ENCODE data around the gene CNTRL. TPM values are rescaled to one million over a fixed set of nuclear protein-coding genes. Genes with fewer than 3 reads are reported as not detected.
"Not testable (repeated sequence)": the region's sequence is repeated elsewhere in the genome, so short reads cannot be mapped to it uniquely, and the experiment has no call there.

The CNTRL gene
- total and polyA plus RNA-seq, 2 experiments from 2014 or later: 3.4 to 7.9 TPM

- no peak overlapping the region for H3K4me2 ChIP-seq
- H3K36me3 ChIP-seq (replicated peaks; ENCODE audit: insufficient read depth, low read depth): no peaks in the 10 kb centered on the region
- no peak overlapping the region for H2AFZ ChIP-seq
- no peak for TF ChIP-seq EZH2 (IDR thresholded peaks at IDR 0.05; ENCODE audit: borderline replicate concordance)
- no peak for TF ChIP-seq EZH2phosphoT487 (IDR thresholded peaks at IDR 0.05; ENCODE audit: low read depth, severe bottlenecking, unreplicated experiment)
- TF ChIP-seq CTCF (IDR thresholded peaks at IDR 0.05; ENCODE audit: poor library complexity): no peak
- H4K20me1 ChIP-seq (ENCODE audit: insufficient read depth, poor library complexity, severe bottlenecking): no peaks in the 10 kb centered on the region
- H3K27me3 ChIP-seq: no peaks in the 10 kb centered on the region
- no peak for DNase-seq (ENCODE audit: low spot score)
- H3K9me2 ChIP-seq (replicated peaks; ENCODE audit: insufficient read depth): no peaks in the 10 kb centered on the region
- H3K9me3 ChIP-seq (ENCODE audit: low read depth): no peaks in the 10 kb centered on the region
- H3K4me3 ChIP-seq: no peak overlapping the region
- H3K79me2 ChIP-seq: no peaks in the 10 kb centered on the region
- no peak overlapping the region for H3K27ac ChIP-seq
- no peaks in the 10 kb centered on the region for H3K4me1 ChIP-seq (ENCODE audit: insufficient read depth)
Observed at GRCh38 chr9:121095057-121095456, 20.3 kb downstream of the CNTRL start.

GRCh38 chr9:121098567-121099198, 23.9 kb downstream of the CNTRL start:
- 95% methylated on average over 5 of the region's 5 CpGs for WGBS (ENCODE audit: low lambda C conversion rate, missing lambda C conversion rate)
- DNase-seq (ENCODE audit: low spot score): no peak
- no peak overlapping the region for H2AFZ ChIP-seq

GRCh38 chr9:121104054-121104453, 29.3 kb downstream of the CNTRL start:
- 95% methylated on average over 5 of the region's 5 CpGs for WGBS (ENCODE audit: low lambda C conversion rate, missing lambda C conversion rate)
- not testable (repeated sequence) for H3K27me3 ChIP-seq; H4K20me1 ChIP-seq (ENCODE audit: insufficient read depth, poor library complexity, severe bottlenecking); H3K4me2 ChIP-seq; H3K9me3 ChIP-seq (ENCODE audit: low read depth); H3K4me1 ChIP-seq (ENCODE audit: insufficient read depth); H3K27ac ChIP-seq; DNase-seq (ENCODE audit: low spot score); H3K79me2 ChIP-seq; H3K4me3 ChIP-seq; H2AFZ ChIP-seq; H3K36me3 ChIP-seq (replicated peaks; ENCODE audit: insufficient read depth, low read depth); H3K9me2 ChIP-seq (replicated peaks; ENCODE audit: insufficient read depth)

More at GRCh38 chr9:121098567-121099198, 23.9 kb downstream of the CNTRL start:
- TF ChIP-seq EZH2 (IDR thresholded peaks at IDR 0.05; ENCODE audit: borderline replicate concordance): no peak
- no peak for TF ChIP-seq CTCF (IDR thresholded peaks at IDR 0.05; ENCODE audit: poor library complexity)
- no peak for TF ChIP-seq EZH2phosphoT487 (IDR thresholded peaks at IDR 0.05; ENCODE audit: low read depth, severe bottlenecking, unreplicated experiment)
- H3K27me3 ChIP-seq: no peaks in the 10 kb centered on the region
- H4K20me1 ChIP-seq (ENCODE audit: insufficient read depth, poor library complexity, severe bottlenecking): no peaks in the 10 kb centered on the region
- H3K9me2 ChIP-seq (replicated peaks; ENCODE audit: insufficient read depth): no peaks in the 10 kb centered on the region
- no peak overlapping the region for H3K4me2 ChIP-seq
- H3K27ac ChIP-seq: no peak overlapping the region
- H3K36me3 ChIP-seq (replicated peaks; ENCODE audit: insufficient read depth, low read depth): no peaks in the 10 kb centered on the region
- no peaks in the 10 kb centered on the region for H3K9me3 ChIP-seq (ENCODE audit: low read depth)
- no peaks in the 10 kb centered on the region for H3K4me1 ChIP-seq (ENCODE audit: insufficient read depth)
- H3K4me3 ChIP-seq: no peak overlapping the region
- no peaks in the 10 kb centered on the region for H3K79me2 ChIP-seq

- 81% methylated on average over 2 of the region's 2 CpGs for WGBS (ENCODE audit: low lambda C conversion rate, missing lambda C conversion rate)
Observed at GRCh38 chr9:121105531-121105930, 30.8 kb downstream of the CNTRL start.

More at GRCh38 chr9:121105531-121105930, 30.8 kb downstream of the CNTRL start:
- H3K36me3 ChIP-seq (replicated peaks; ENCODE audit: insufficient read depth, low read depth): no peaks in the 10 kb centered on the region
- no peak overlapping the region for H2AFZ ChIP-seq
- H4K20me1 ChIP-seq (ENCODE audit: insufficient read depth, poor library complexity, severe bottlenecking): no peaks in the 10 kb centered on the region
- no peak overlapping the region for H3K4me2 ChIP-seq
- no peaks in the 10 kb centered on the region for H3K4me1 ChIP-seq (ENCODE audit: insufficient read depth)
- TF ChIP-seq EZH2phosphoT487 (IDR thresholded peaks at IDR 0.05; ENCODE audit: low read depth, severe bottlenecking, unreplicated experiment) (no peak), CTCF (IDR thresholded peaks at IDR 0.05; ENCODE audit: poor library complexity) (no peak), EZH2 (IDR thresholded peaks at IDR 0.05; ENCODE audit: borderline replicate concordance) (no peak)
- no peak for DNase-seq (ENCODE audit: low spot score)
- H3K79me2 ChIP-seq: no peaks in the 10 kb centered on the region
- no peak overlapping the region for H3K4me3 ChIP-seq
- H3K9me2 ChIP-seq (replicated peaks; ENCODE audit: insufficient read depth): no peaks in the 10 kb centered on the region
- no peak overlapping the region for H3K27ac ChIP-seq
- H3K9me3 ChIP-seq (ENCODE audit: low read depth): no peaks in the 10 kb centered on the region
- no peaks in the 10 kb centered on the region for H3K27me3 ChIP-seq

All from hepatocyte (in vitro differentiated cells).